SU-DHL-6 (cell line): ENCODE measurements around the gene EBI3.

Source experiments
- H2AFZ ChIP-seq: fragments of 200-600 bp; sonication (generic); 2 replicates; pipeline ENCODE4 v1.6.1; 2014; ENCODE audit warnings: low read depth, mild to moderate bottlenecking, moderate library complexity, mixed read lengths, antibody characterized with exemption, low read length; ENCODE audit not compliant: severe bottlenecking
- H3F3A ChIP-seq: fragments of 200-600 bp; shearing (Covaris generic); 2 replicates; pipeline ENCODE4 v1.6.0; 2016; ENCODE audit warnings: antibody characterized with exemption, mild to moderate bottlenecking; ENCODE audit not compliant: insufficient read depth
- H3K27ac ChIP-seq: fragments of 200-600 bp; sonication (generic); 2 replicates; pipeline ENCODE4 v1.5.1; 2016; ENCODE audit warnings: low read depth, mild to moderate bottlenecking, low read length, moderate library complexity, mixed read lengths
- H3K27me3 ChIP-seq: fragments of 200-600 bp; sonication (generic), shearing (Covaris generic); 2 replicates; pipeline ENCODE4 v1.6.0; 2014; ENCODE audit warnings: mild to moderate bottlenecking, low read length
- H3K36me3 ChIP-seq: fragments of 200-600 bp; sonication (generic); 2 replicates; pipeline ENCODE4 v1.6.1; 2014; ENCODE audit warnings: mild to moderate bottlenecking, low read length, mixed read lengths
- H3K4me2 ChIP-seq: fragments of 300-600, 200-600 bp; shearing (Covaris generic), sonication (generic); 2 replicates; pipeline ENCODE4 v1.6.0; 2014; ENCODE audit warnings: low read length, low read depth, mild to moderate bottlenecking; ENCODE audit not compliant: poor library complexity, severe bottlenecking
- H3K4me3 ChIP-seq: fragments of 200-600 bp; sonication (generic); 2 replicates; pipeline ENCODE4 v1.5.1; 2014; ENCODE audit warnings: antibody characterized with exemption, low read length, mild to moderate bottlenecking, mixed read lengths; ENCODE audit not compliant: insufficient read depth, poor library complexity, severe bottlenecking
- H3K79me2 ChIP-seq: fragments of 200-600 bp; sonication (generic); 2 replicates; pipeline ENCODE4 v1.6.1; 2014; ENCODE audit warnings: mild to moderate bottlenecking, low read length, moderate library complexity; ENCODE audit not compliant: insufficient read depth
- H3K9ac ChIP-seq: fragments of 200-600 bp; sonication (generic); 2 replicates; pipeline ENCODE4 v1.7.0; 2014; ENCODE audit warnings: mild to moderate bottlenecking, low read length
- H3K9me2 ChIP-seq: fragments of 200-600 bp; sonication (generic); replicated peaks from 2 replicates; pipeline ENCODE4 v1.6.1; 2014; ENCODE audit warnings: low read length; ENCODE audit not compliant: insufficient read depth
- H3K9me3 ChIP-seq: fragments of 200-600 bp; sonication (generic); 2 replicates; pipeline ENCODE4 v1.6.1; 2014; ENCODE audit warnings: low read length, mixed read lengths; ENCODE audit not compliant: insufficient read depth
- H4K20me1 ChIP-seq: fragments of 200-600 bp; sonication (generic); 2 replicates; pipeline ENCODE4 v1.6.1; 2014; ENCODE audit warnings: low read depth, mild to moderate bottlenecking, antibody characterized with exemption, low read length, moderate library complexity, mixed read lengths
- EZH2phosphoT487 ChIP-seq: fragments of 200-600 bp; sonication (generic), shearing (Covaris generic); conservative IDR thresholded peaks from 2 replicates; pipeline ENCODE4 v1.6.1; 2018; ENCODE audit warnings: mild to moderate bottlenecking, antibody characterized with exemption, low read length, moderate library complexity, mixed read lengths
- TF ChIP-seq, protein P1 (sequence below): fragments of 200-600 bp; sonication (generic); IDR thresholded peaks from one replicate; pipeline ENCODE4 v1.5.1; 2017; ENCODE audit warnings: antibody characterized with exemption, mild to moderate bottlenecking, low read length, moderate library complexity; ENCODE audit not compliant: insufficient read depth, poor library complexity, severe bottlenecking

EBI3 gene

DNA sequence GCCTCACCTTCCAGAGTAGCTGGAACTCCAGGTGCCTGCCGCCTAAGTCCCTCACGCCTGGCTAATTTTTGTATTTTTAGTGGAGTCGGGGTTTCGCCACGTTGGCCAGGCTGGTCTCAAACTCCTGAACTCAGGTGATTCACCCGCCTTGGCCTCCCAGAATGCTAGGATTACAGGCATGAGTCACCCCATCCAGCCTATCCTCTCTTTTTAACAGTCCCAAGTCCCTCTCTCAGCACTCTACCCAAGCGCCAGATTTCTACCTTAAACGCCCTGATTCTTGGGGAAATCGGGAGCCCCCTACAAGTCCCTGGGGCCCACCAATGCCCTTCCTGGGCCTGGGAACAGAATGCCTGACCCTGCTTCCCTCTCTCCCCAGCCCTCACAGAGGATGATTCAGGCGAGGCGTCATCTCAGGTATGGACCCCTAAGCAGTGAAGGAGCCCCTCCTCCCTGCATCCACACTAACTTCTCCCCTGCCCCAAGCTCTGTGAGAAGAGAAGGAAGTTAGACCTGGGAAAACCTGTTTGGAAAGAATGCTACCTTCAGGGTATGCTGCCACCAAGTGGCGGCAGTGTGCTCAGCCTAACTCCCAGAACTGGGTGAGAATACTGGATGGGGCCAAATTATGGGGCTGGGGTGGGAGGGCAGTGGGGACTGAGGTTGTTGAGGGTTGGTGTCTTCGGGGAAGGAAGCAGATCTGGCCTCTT, 20.8 kb upstream of the EBI3 start:
- H3K4me3 ChIP-seq, result no peak overlapping the region

DNA sequence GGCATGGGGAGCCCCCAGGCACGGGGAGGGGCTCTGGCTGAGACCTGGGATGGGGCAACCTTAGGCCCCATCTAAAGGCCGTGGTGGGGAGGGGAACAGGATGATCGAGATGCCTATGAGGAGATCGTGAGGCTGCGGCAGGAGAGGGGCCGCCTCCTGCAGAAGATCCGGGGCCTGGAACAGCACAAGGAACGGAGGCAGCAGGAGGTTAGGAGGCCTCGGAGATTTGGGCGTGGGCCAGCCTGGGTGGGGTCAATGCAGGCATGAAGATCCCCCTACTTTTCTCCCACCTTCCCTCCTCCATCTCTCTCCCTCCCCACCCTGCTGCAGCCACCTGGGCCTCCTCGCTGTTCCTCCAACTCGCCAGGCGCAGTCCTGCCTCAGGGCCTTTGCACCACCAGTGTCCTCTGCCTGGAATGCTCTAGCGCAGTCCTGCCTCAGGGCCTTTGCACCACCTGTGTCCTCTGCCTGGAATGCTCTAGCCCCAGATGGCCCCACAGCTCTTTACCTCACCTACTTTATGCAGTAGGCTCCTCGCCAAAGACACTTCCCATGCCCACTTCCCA, 19.1 kb upstream of the EBI3 start:
- H3K27ac ChIP-seq, result no peak overlapping the region
- no peaks in the 10 kb centered on the region for H3K9me3 ChIP-seq
- H3K9ac ChIP-seq, result no peak overlapping the region
- no peaks in the 10 kb centered on the region for H3K36me3 ChIP-seq
- H3K9me2 ChIP-seq, result no peaks in the 10 kb centered on the region
- H3K4me3 ChIP-seq, result no peak overlapping the region
- no peak overlapping the region for H2AFZ ChIP-seq
- TF ChIP-seq EZH2phosphoT487, result no peak
- TF ChIP-seq, protein P1, sequence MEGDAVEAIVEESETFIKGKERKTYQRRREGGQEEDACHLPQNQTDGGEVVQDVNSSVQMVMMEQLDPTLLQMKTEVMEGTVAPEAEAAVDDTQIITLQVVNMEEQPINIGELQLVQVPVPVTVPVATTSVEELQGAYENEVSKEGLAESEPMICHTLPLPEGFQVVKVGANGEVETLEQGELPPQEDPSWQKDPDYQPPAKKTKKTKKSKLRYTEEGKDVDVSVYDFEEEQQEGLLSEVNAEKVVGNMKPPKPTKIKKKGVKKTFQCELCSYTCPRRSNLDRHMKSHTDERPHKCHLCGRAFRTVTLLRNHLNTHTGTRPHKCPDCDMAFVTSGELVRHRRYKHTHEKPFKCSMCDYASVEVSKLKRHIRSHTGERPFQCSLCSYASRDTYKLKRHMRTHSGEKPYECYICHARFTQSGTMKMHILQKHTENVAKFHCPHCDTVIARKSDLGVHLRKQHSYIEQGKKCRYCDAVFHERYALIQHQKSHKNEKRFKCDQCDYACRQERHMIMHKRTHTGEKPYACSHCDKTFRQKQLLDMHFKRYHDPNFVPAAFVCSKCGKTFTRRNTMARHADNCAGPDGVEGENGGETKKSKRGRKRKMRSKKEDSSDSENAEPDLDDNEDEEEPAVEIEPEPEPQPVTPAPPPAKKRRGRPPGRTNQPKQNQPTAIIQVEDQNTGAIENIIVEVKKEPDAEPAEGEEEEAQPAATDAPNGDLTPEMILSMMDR, result no peak
- H3F3A ChIP-seq, result no peaks in the 10 kb centered on the region
- no peaks in the 10 kb centered on the region for H3K79me2 ChIP-seq
- no peaks in the 10 kb centered on the region for H4K20me1 ChIP-seq
- no peak overlapping the region for H3K4me2 ChIP-seq
- no peaks in the 10 kb centered on the region for H3K27me3 ChIP-seq

More for the DNA sequence above, 20.8 kb upstream of the EBI3 start:
- H3K27me3 ChIP-seq, result no peaks in the 10 kb centered on the region
- no peak for TF ChIP-seq EZH2phosphoT487
- TF ChIP-seq, protein P1, result peak; percentile 43
- H4K20me1 ChIP-seq, result no peaks in the 10 kb centered on the region
- H3K27ac ChIP-seq, result no peak overlapping the region
- no peak overlapping the region for H3K9ac ChIP-seq
- H3K9me2 ChIP-seq, result no peaks in the 10 kb centered on the region
- H3K36me3 ChIP-seq, result no peaks in the 10 kb centered on the region
- H3F3A ChIP-seq, result no peaks in the 10 kb centered on the region
- H2AFZ ChIP-seq, result no peak overlapping the region
- no peak overlapping the region for H3K4me2 ChIP-seq
- H3K9me3 ChIP-seq, result no peaks in the 10 kb centered on the region
- no peaks in the 10 kb centered on the region for H3K79me2 ChIP-seq

DNA sequence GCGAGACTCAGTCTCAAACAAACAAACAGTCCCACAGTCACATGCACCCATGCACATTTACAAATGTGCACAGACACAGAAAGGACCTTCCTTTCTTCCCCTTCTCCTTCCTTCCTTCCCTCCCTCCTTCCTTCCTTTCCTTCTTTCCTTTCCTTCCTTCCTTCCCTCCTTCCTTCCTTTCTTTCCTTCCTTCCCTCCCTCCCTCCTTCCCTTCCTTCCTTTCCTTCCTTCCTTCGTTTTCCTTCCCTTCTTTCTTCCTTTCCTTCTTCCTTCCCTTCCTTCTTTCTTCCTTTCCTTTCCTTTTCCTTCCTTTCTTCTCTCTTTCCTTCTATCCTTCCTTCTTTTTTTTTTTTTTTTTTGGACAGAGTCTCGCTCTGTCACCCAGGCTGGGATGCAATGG, 16.2 kb upstream of the EBI3 start:
- H3K9me3 ChIP-seq, result no peaks in the 10 kb centered on the region
- H2AFZ ChIP-seq, result no peak overlapping the region
- no peaks in the 10 kb centered on the region for H4K20me1 ChIP-seq
- no peak overlapping the region for H3K4me2 ChIP-seq
- no peaks in the 10 kb centered on the region for H3F3A ChIP-seq
- no peak overlapping the region for H3K9ac ChIP-seq
- no peaks in the 10 kb centered on the region for H3K36me3 ChIP-seq
- H3K27ac ChIP-seq, result no peak overlapping the region
- H3K9me2 ChIP-seq, result no peaks in the 10 kb centered on the region
- no peak for TF ChIP-seq EZH2phosphoT487
- TF ChIP-seq, protein P1, result no peak
- H3K27me3 ChIP-seq, result no peaks in the 10 kb centered on the region
- H3K79me2 ChIP-seq, result no peaks in the 10 kb centered on the region
- no peak overlapping the region for H3K4me3 ChIP-seq
